Measurements from ENCODE around the gene CETP.

Gene CETP

DNA sequence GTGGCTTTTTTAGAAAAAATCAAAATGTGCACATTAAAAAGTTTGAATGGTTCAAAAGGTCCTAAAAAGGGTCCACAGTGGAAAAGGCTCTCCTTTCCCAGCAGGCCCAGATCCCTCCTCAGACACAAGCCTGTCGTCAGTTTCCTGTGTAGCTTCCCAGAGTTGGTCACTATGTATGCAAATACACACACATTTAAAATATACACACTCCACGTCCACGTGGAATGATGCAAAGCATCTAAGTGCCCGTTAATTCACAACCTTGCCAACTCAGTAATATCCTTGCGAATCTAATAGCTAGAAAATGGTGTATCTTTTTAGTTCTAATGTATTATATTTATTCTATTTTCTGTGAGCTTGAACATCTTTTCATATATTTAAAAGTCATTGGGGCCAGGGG lies 45.3 kb downstream of the CETP start:
- H3K27ac ChIP-seq (ENCODE audit: insufficient read depth, low read depth, low read length, poor library complexity, severe bottlenecking) = no peak overlapping the region
- H3K36me3 ChIP-seq (ENCODE audit: control insufficient read depth, insufficient read depth, low read length) = no peaks in the 10 kb centered on the region
- no peaks in the 10 kb centered on the region for H3K9me3 ChIP-seq (ENCODE audit: control insufficient read depth, low read length)
- no peaks in the 10 kb centered on the region for H3K4me1 ChIP-seq (ENCODE audit: control insufficient read depth, insufficient read depth, low read length)
- no peaks in the 10 kb centered on the region for H3K27me3 ChIP-seq (ENCODE audit: control insufficient read depth, insufficient read depth, low read length, poor library complexity, severe bottlenecking)
- 88 to 92% methylated on average over 5 of the region's 5 CpGs for WGBS, 2 experiments
- H3K4me3 ChIP-seq (ENCODE audit: insufficient read depth, low read depth, low read length) = no peak overlapping the region

DNA sequence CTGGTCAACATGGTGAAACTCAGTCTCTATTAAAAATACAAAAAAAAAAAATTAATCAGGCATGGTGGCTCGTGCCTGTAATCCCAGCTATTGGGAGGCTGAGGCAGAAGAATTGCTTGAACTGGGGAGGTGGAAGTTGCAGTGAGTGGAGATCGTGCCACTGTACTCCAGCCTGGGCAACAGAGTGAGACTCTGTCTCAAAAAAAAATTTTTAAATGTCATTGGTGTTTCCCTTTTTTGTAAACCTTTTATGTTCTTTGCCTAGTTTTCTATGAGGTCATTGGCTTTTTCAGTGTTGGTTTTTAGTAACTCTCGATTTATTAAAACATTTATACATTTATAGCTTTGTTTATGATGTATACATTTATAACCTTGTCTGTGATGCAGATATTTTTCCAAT lies 45.8 kb downstream of the CETP start:
- Histone ChIP-seq H3K36me3 (ENCODE audit: control insufficient read depth, insufficient read depth, low read length) (no peaks in the 10 kb centered on the region), H3K27me3 (ENCODE audit: control insufficient read depth, insufficient read depth, low read length, poor library complexity, severe bottlenecking) (no peaks in the 10 kb centered on the region), H3K4me1 (ENCODE audit: control insufficient read depth, insufficient read depth, low read length) (no peaks in the 10 kb centered on the region), H3K27ac (ENCODE audit: insufficient read depth, low read depth, low read length, poor library complexity, severe bottlenecking) (no peak overlapping the region), H3K4me3 (ENCODE audit: insufficient read depth, low read depth, low read length) (no peak overlapping the region), H3K9me3 (ENCODE audit: control insufficient read depth, low read length) (no peaks in the 10 kb centered on the region)
- WGBS, 2 experiments = 85 to 88% methylated on average over 2 of the region's 3 CpGs

DNA sequence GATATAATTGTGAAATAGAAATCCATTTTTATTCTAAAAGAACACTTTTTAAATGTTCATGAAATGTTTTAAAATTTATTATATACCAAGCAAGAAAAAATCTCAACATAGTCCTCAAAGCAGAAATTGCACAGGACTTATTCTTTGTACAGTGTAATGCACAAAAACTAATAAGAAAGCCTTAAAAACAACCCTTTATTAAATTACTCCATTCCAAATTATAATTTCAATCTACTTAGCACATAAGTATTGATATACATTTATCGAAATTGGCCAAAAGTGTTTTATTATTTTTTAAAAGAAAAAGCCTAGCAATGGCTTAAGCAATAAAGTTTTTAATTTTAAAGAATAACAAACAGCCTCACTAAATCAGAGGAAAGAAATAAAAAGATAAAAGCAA lies 46.7 kb downstream of the CETP start:
- H3K27me3 ChIP-seq (ENCODE audit: control insufficient read depth, insufficient read depth, low read length, poor library complexity, severe bottlenecking) = no peaks in the 10 kb centered on the region
- H3K27ac ChIP-seq (ENCODE audit: insufficient read depth, low read depth, low read length, poor library complexity, severe bottlenecking) = no peak overlapping the region
- no CpG with 5 or more reads among the region's 1 CpG for WGBS, 2 experiments
- H3K36me3 ChIP-seq (ENCODE audit: control insufficient read depth, insufficient read depth, low read length) = no peaks in the 10 kb centered on the region
- H3K9me3 ChIP-seq (ENCODE audit: control insufficient read depth, low read length) = no peaks in the 10 kb centered on the region
- no peaks in the 10 kb centered on the region for H3K4me1 ChIP-seq (ENCODE audit: control insufficient read depth, insufficient read depth, low read length)
- H3K4me3 ChIP-seq (ENCODE audit: insufficient read depth, low read depth, low read length) = no peak overlapping the region

GRCh38 chr16:57009643-57010170 lies 48.0 kb downstream of the CETP start:
- Histone ChIP-seq H3K36me3 (ENCODE audit: control insufficient read depth, insufficient read depth, low read length) (no peaks in the 10 kb centered on the region), H3K27ac (ENCODE audit: insufficient read depth, low read depth, low read length, poor library complexity, severe bottlenecking) (no peak overlapping the region), H3K4me1 (ENCODE audit: control insufficient read depth, insufficient read depth, low read length) (no peaks in the 10 kb centered on the region), H3K4me3 (ENCODE audit: insufficient read depth, low read depth, low read length) (no peak overlapping the region), H3K9me3 (ENCODE audit: control insufficient read depth, low read length) (no peaks in the 10 kb centered on the region), H3K27me3 (ENCODE audit: control insufficient read depth, insufficient read depth, low read length, poor library complexity, severe bottlenecking) (no peaks in the 10 kb centered on the region)
- 90 to 91% methylated on average over 2 of the region's 2 CpGs for WGBS, 2 experiments

DNA sequence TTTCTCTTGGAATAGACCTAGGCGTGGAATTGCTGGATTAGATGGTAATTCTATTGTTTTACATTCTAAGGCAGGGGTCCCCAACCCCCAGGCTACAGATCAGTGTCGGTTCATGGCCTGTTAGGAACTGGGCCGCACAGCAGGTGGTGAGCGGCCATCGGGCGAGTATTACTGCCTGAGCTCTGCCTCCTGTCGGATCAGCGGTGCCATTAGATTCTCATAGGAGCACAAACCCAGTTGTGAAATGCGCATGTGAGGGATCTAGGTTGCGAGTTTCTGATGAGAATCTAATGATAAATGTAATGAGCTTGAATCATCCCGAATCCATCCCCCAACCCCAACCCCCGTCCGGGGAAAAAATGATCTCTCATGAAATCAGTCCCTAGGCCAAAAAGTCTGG lies 50.6 kb downstream of the CETP start:
- no peak overlapping the region for H3K27ac ChIP-seq (ENCODE audit: insufficient read depth, low read depth, low read length, poor library complexity, severe bottlenecking)
- no peak overlapping the region for H3K4me3 ChIP-seq (ENCODE audit: insufficient read depth, low read depth, low read length)
- no peaks in the 10 kb centered on the region for H3K27me3 ChIP-seq (ENCODE audit: control insufficient read depth, insufficient read depth, low read length, poor library complexity, severe bottlenecking)
- H3K36me3 ChIP-seq (ENCODE audit: control insufficient read depth, insufficient read depth, low read length) = no peaks in the 10 kb centered on the region
- H3K9me3 ChIP-seq (ENCODE audit: control insufficient read depth, low read length) = no peaks in the 10 kb centered on the region
- no peaks in the 10 kb centered on the region for H3K4me1 ChIP-seq (ENCODE audit: control insufficient read depth, insufficient read depth, low read length)
- 64 to 68% methylated on average over 13 of the region's 13 CpGs for WGBS, 2 experiments

- no peaks in the 10 kb centered on the region for H3K4me1 ChIP-seq (ENCODE audit: control insufficient read depth, insufficient read depth, low read length)
- WGBS, 2 experiments = 83 to 95% methylated on average over 1 to 2 of the region's 2 CpGs
These were observed 51.5 kb downstream of the CETP start for GRCh38 chr16:57013229-57013628.

DNA sequence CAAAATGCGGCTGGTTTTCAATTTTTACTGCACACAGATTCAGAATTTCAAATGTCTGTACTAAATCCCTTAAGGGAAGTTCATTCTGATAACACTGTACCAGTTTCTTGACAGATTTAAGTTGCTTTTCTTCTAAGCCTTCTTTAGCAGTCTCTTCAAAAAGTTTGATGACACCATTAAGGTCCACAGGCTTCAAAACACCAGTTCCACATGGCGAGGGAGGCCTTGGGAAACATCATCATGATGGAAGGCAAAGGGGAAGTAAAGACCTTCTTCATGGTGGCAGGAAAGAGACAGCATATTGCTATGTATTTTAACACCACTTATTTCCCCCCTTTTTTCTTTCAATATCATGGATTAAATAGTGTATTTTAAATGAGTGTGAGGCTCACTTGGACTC lies 52.2 kb downstream of the CETP start:
- H3K4me1 ChIP-seq (ENCODE audit: control insufficient read depth, insufficient read depth, low read length) = no peaks in the 10 kb centered on the region
- H3K27ac ChIP-seq (ENCODE audit: insufficient read depth, low read depth, low read length, poor library complexity, severe bottlenecking) = no peak overlapping the region
- H3K4me3 ChIP-seq (ENCODE audit: insufficient read depth, low read depth, low read length) = no peak overlapping the region
- no peaks in the 10 kb centered on the region for H3K9me3 ChIP-seq (ENCODE audit: control insufficient read depth, low read length)
- H3K27me3 ChIP-seq (ENCODE audit: control insufficient read depth, insufficient read depth, low read length, poor library complexity, severe bottlenecking) = no peaks in the 10 kb centered on the region
- WGBS, 2 experiments = 85 to 94% methylated on average over 2 of the region's 2 CpGs
- H3K36me3 ChIP-seq (ENCODE audit: control insufficient read depth, insufficient read depth, low read length) = no peaks in the 10 kb centered on the region

More at GRCh38 chr16:57013229-57013628, 51.5 kb downstream of the CETP start:
- Histone ChIP-seq H3K4me3 (ENCODE audit: insufficient read depth, low read depth, low read length) (no peak overlapping the region), H3K9me3 (ENCODE audit: control insufficient read depth, low read length) (no peaks in the 10 kb centered on the region), H3K27me3 (ENCODE audit: control insufficient read depth, insufficient read depth, low read length, poor library complexity, severe bottlenecking) (no peaks in the 10 kb centered on the region), H3K27ac (ENCODE audit: insufficient read depth, low read depth, low read length, poor library complexity, severe bottlenecking) (no peak overlapping the region), H3K36me3 (ENCODE audit: control insufficient read depth, insufficient read depth, low read length) (no peaks in the 10 kb centered on the region)

DNA sequence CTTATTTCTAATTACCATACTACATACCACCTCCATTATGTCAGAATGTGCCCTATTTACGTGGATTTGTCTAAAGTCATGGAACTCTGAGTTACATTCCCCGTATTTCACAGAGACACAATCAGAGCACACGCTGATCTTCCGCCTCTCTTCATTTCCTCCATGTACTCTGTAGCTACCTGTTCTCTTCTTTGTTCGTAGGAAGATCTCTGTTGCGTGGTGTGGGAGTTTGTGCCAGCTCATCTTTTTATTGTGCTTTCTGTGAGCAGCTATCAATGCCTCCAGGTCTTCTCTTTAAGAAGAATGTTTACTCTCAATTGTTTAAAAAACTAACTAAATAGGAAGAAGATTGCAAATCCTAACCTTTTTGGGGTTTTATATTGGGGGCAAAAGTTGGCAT lies 54.6 kb downstream of the CETP start:
- WGBS, 2 experiments = 95% methylated on average over 6 of the region's 6 CpGs
- Histone ChIP-seq H3K36me3 (ENCODE audit: control insufficient read depth, insufficient read depth, low read length) (no peaks in the 10 kb centered on the region), H3K27ac (ENCODE audit: insufficient read depth, low read depth, low read length, poor library complexity, severe bottlenecking) (no peak overlapping the region), H3K4me3 (ENCODE audit: insufficient read depth, low read depth, low read length) (no peak overlapping the region), H3K27me3 (ENCODE audit: control insufficient read depth, insufficient read depth, low read length, poor library complexity, severe bottlenecking) (no peaks in the 10 kb centered on the region), H3K9me3 (ENCODE audit: control insufficient read depth, low read length) (no peaks in the 10 kb centered on the region), H3K4me1 (ENCODE audit: control insufficient read depth, insufficient read depth, low read length) (no peaks in the 10 kb centered on the region)

DNA sequence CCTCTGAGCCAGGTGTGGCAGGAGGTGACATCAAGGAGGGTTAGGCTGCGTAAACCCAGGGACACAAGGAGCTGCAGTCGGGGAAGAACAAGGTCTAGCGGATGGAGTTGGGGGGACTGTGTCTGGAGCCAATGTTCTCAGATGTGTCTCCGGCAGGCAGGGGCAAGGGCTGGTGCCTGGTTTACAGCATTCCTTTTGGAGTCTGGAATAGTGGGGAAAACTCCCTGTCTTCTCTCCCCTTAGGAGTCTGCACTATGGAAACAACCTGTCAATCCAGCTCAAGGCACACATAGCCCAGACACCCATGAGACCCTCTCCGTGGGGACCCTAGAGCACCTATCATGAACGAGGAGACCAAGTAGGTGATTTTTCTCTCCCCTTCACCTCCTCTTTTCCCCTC lies 55.1 kb downstream of the CETP start:
- 82 to 86% methylated on average over 6 of the region's 6 CpGs for WGBS, 2 experiments
- Histone ChIP-seq H3K4me3 (ENCODE audit: insufficient read depth, low read depth, low read length) (no peak overlapping the region), H3K9me3 (ENCODE audit: control insufficient read depth, low read length) (no peaks in the 10 kb centered on the region), H3K27me3 (ENCODE audit: control insufficient read depth, insufficient read depth, low read length, poor library complexity, severe bottlenecking) (no peaks in the 10 kb centered on the region), H3K36me3 (ENCODE audit: control insufficient read depth, insufficient read depth, low read length) (no peaks in the 10 kb centered on the region), H3K4me1 (ENCODE audit: control insufficient read depth, insufficient read depth, low read length) (no peaks in the 10 kb centered on the region), H3K27ac (ENCODE audit: insufficient read depth, low read depth, low read length, poor library complexity, severe bottlenecking) (no peak overlapping the region)

GRCh38 chr16:57017251-57017650 lies 55.5 kb downstream of the CETP start:
- Histone ChIP-seq H3K27ac (ENCODE audit: insufficient read depth, low read depth, low read length, poor library complexity, severe bottlenecking) (no peak overlapping the region), H3K9me3 (ENCODE audit: control insufficient read depth, low read length) (no peaks in the 10 kb centered on the region), H3K4me3 (ENCODE audit: insufficient read depth, low read depth, low read length) (no peak overlapping the region), H3K4me1 (ENCODE audit: control insufficient read depth, insufficient read depth, low read length) (no peaks in the 10 kb centered on the region), H3K27me3 (ENCODE audit: control insufficient read depth, insufficient read depth, low read length, poor library complexity, severe bottlenecking) (no peaks in the 10 kb centered on the region), H3K36me3 (ENCODE audit: control insufficient read depth, insufficient read depth, low read length) (no peaks in the 10 kb centered on the region)
- WGBS, 2 experiments = 88 to 98% methylated on average over 1 of the region's 1 CpG

- Histone ChIP-seq H3K27me3 (ENCODE audit: control insufficient read depth, insufficient read depth, low read length, poor library complexity, severe bottlenecking) (no peaks in the 10 kb centered on the region), H3K36me3 (ENCODE audit: control insufficient read depth, insufficient read depth, low read length) (no peaks in the 10 kb centered on the region), H3K4me1 (ENCODE audit: control insufficient read depth, insufficient read depth, low read length) (no peaks in the 10 kb centered on the region), H3K4me3 (ENCODE audit: insufficient read depth, low read depth, low read length) (no peak overlapping the region), H3K27ac (ENCODE audit: insufficient read depth, low read depth, low read length, poor library complexity, severe bottlenecking) (no peak overlapping the region), H3K9me3 (ENCODE audit: control insufficient read depth, low read length) (no peaks in the 10 kb centered on the region)
- 87 to 92% methylated on average over 2 of the region's 2 CpGs for WGBS, 2 experiments
These were observed 58.0 kb downstream of the CETP start for GRCh38 chr16:57019746-57020145.
